Vagina (tissue), 2 donors: ENCODE measurements around the gene MSANTD1.

Experiments
- POLR2A ChIP-seq, 2 donors: fragments of 450-650 bp; IDR thresholded peaks; one replicate each; pipeline ENCODE4 v1.6.1; 2017; ENCODE audit warnings: antibody characterized with exemption in 2 of 2, mild to moderate bottlenecking in 2 of 2, moderate library complexity in 2 of 2
- POLR2AphosphoS5 ChIP-seq, 2 donors: sonication (generic); formaldehyde crosslinking; IDR thresholded peaks; one replicate each; pipeline ENCODE4 v1.9.0; 2017; ENCODE audit warnings: antibody characterized with exemption in 2 of 2, mild to moderate bottlenecking in 2 of 2, low read depth in 1 of 2; ENCODE audit not compliant: insufficient read depth in 1 of 2
- TF ChIP-seq, protein P1 (sequence below), 3 experiments: fragments of 450-650 bp in 2 of 3; fragments of 200-600 bp in 1 of 3; sonication (generic) in 1 of 3; IDR thresholded peaks; one replicate each; pipeline ENCODE4 v1.5.1; 2017 to 2019; ENCODE audit warnings: antibody characterized with exemption in 3 of 3, mild to moderate bottlenecking in 2 of 3, moderate library complexity in 2 of 3

DNA sequence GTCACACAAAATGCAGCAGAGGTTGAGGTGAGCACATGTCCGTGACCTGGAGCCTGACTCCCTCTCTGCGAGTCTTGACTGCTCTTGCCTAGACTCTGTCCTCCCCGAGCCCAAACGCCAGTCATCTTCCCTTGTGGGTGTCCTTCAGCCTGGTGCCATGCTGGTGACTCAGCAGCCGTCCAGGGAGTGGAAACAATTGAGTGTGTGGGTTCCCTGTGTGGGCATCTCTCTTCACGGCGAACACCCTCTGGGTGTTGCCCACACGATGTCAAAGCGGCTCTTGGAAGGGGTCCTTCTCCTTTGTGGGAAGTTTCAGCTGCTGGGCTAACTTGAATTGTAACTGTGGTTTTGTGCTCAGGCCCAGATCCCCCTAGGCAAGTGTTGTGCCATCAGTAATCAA lies 17.5 kb upstream of the MSANTD1 start:
- TF ChIP-seq POLR2A (IDR thresholded peaks at IDR 0.05) (no peak), POLR2AphosphoS5 (IDR thresholded peaks at IDR 0.05; ENCODE audit: insufficient read depth in 1 of 2, low read depth in 1 of 2) (no peak)
- TF ChIP-seq, protein P1, sequence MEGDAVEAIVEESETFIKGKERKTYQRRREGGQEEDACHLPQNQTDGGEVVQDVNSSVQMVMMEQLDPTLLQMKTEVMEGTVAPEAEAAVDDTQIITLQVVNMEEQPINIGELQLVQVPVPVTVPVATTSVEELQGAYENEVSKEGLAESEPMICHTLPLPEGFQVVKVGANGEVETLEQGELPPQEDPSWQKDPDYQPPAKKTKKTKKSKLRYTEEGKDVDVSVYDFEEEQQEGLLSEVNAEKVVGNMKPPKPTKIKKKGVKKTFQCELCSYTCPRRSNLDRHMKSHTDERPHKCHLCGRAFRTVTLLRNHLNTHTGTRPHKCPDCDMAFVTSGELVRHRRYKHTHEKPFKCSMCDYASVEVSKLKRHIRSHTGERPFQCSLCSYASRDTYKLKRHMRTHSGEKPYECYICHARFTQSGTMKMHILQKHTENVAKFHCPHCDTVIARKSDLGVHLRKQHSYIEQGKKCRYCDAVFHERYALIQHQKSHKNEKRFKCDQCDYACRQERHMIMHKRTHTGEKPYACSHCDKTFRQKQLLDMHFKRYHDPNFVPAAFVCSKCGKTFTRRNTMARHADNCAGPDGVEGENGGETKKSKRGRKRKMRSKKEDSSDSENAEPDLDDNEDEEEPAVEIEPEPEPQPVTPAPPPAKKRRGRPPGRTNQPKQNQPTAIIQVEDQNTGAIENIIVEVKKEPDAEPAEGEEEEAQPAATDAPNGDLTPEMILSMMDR (IDR thresholded peaks at IDR 0.05), result no peak
